GM23338 (cell line): Measurements from ENCODE around the gene SMIM7. TPM values are rescaled to one million over a fixed set of nuclear protein-coding genes. Genes with fewer than 3 reads are reported as not detected.

Experiments
- ATAC-seq: fragments of 200-7000 bp; cut with Tn5 transposase; 3 replicates; pipeline ENCODE4 v1.9.1; 2020
- DNase-seq: peaks from one replicate; pipeline ENCODE4 v3.0.0-alpha.2; 2015; ENCODE audit warnings: low spot score
- H2AFZ ChIP-seq: fragments of 200-600 bp; sonication (generic); 2 replicates; pipeline ENCODE4 v1.8.0; 2016; ENCODE audit warnings: antibody characterized with exemption, mild to moderate bottlenecking, moderate library complexity
- H3F3A ChIP-seq: fragments of 200-600 bp; sonication (generic); replicated peaks from 2 replicates; pipeline ENCODE4 v1.8.0; 2017; ENCODE audit warnings: antibody characterized with exemption, mixed run types, low read depth
- H3K27ac ChIP-seq: fragments of 200-600 bp; sonication (generic); 2 replicates; pipeline ENCODE4 v1.6.1; 2016; ENCODE audit warnings: low read depth
- H3K27me3 ChIP-seq: fragments of 200-600 bp; sonication (generic); 2 replicates; pipeline ENCODE4 v1.8.0; 2016; ENCODE audit warnings: mild to moderate bottlenecking, mixed run types, moderate library complexity; ENCODE audit not compliant: insufficient read depth
- H3K36me3 ChIP-seq: fragments of 200-600 bp; sonication (generic); 2 replicates; pipeline ENCODE4 v1.8.0; 2016; ENCODE audit warnings: mild to moderate bottlenecking; ENCODE audit not compliant: insufficient read depth
- H3K4me1 ChIP-seq: fragments of 200-600 bp; sonication (generic); 2 replicates; pipeline ENCODE4 v1.8.0; 2016; ENCODE audit warnings: mild to moderate bottlenecking, moderate library complexity; ENCODE audit not compliant: insufficient read depth
- H3K4me2 ChIP-seq: fragments of 200-600 bp; sonication (generic); 2 replicates; pipeline ENCODE4 v1.7.1; 2017; ENCODE audit warnings: mixed run types
- H3K4me3 ChIP-seq: fragments of 200-600 bp; sonication (generic); 2 replicates; pipeline ENCODE4 v1.6.1; 2016; ENCODE audit warnings: mixed run types
- H3K79me2 ChIP-seq: fragments of 200-600 bp; sonication (generic); replicated peaks from 2 replicates; pipeline ENCODE4 v1.8.0; 2017; ENCODE audit warnings: mild to moderate bottlenecking; ENCODE audit not compliant: insufficient read depth
- H3K9me2 ChIP-seq: fragments of 200-600 bp; sonication (generic); 2 replicates; pipeline ENCODE4 v1.8.0; 2017; ENCODE audit not compliant: insufficient read depth
- H4K20me1 ChIP-seq: fragments of 200-600 bp; sonication (generic); replicated peaks from 2 replicates; pipeline ENCODE4 v1.8.0; 2017; ENCODE audit warnings: mild to moderate bottlenecking; ENCODE audit not compliant: insufficient read depth
- H3K27ac Mint-ChIP-seq: 2 replicates; pipeline ENCODE4 v1.8.0; 2020; ENCODE audit warnings: inconsistent platforms, mild to moderate bottlenecking, moderate library complexity, mixed read lengths
- H3K27me3 Mint-ChIP-seq: 3 replicates; pipeline ENCODE4 v1.8.0; 2022; ENCODE audit warnings: low read depth, mild to moderate bottlenecking, moderate library complexity, mixed read lengths, inconsistent platforms; ENCODE audit not compliant: insufficient read depth, poor library complexity
- H3K36me3 Mint-ChIP-seq: 3 replicates; pipeline ENCODE4 v1.8.0; 2021; ENCODE audit warnings: low read depth, mild to moderate bottlenecking, inconsistent platforms, moderate library complexity, mixed read lengths
- H3K4me1 Mint-ChIP-seq: 3 replicates; pipeline ENCODE4 v1.8.0; 2020; ENCODE audit warnings: mild to moderate bottlenecking, inconsistent platforms, mixed read lengths
- H3K4me3 Mint-ChIP-seq: 3 replicates; pipeline ENCODE4 v1.8.0; 2021; ENCODE audit warnings: moderate library complexity, mild to moderate bottlenecking, inconsistent platforms, mixed read lengths
- H3K9me3 Mint-ChIP-seq: 3 replicates; pipeline ENCODE4 v1.8.0; 2020; ENCODE audit warnings: moderate library complexity, mild to moderate bottlenecking, inconsistent platforms, mixed read lengths
- CREB1 ChIP-seq: fragments of 250-450 bp; sonication (Bioruptor Pico); IDR thresholded peaks from 2 replicates; pipeline ENCODE4 v1.5.0; 2020; ENCODE audit warnings: low read depth, mild to moderate bottlenecking, moderate library complexity
- EZH2 ChIP-seq: fragments of 200-600 bp; sonication (generic); IDR thresholded peaks from one replicate; pipeline ENCODE4 v1.8.0; 2017; ENCODE audit warnings: antibody characterized with exemption, mild to moderate bottlenecking, low read depth; ENCODE audit not compliant: unreplicated experiment
- EZH2phosphoT487 ChIP-seq: fragments of 200-600 bp; sonication (generic); IDR thresholded peaks from one replicate; pipeline ENCODE4 v1.8.1; 2018; ENCODE audit warnings: antibody characterized with exemption; ENCODE audit not compliant: unreplicated experiment
- JUNB ChIP-seq: IDR thresholded peaks from one replicate; pipeline ENCODE4 v1.6.1; 2016; ENCODE audit warnings: antibody characterized with exemption; ENCODE audit not compliant: unreplicated experiment
- NANOG ChIP-seq: IDR thresholded peaks from 2 replicates; pipeline ENCODE4 v1.6.1; 2016; ENCODE audit warnings: antibody characterized with exemption, borderline replicate concordance
- POLR2AphosphoS5 ChIP-seq: IDR thresholded peaks from 2 replicates; pipeline ENCODE4 v1.6.1; 2016; ENCODE audit warnings: antibody characterized with exemption, low read depth
- STAT1 ChIP-seq: IDR thresholded peaks from one replicate; pipeline ENCODE4 v1.6.1; 2016; ENCODE audit warnings: antibody characterized with exemption; ENCODE audit not compliant: unreplicated experiment
- ZNF114 ChIP-seq: fragments of 250-450 bp; sonication (Bioruptor Pico); IDR thresholded peaks from 2 replicates; pipeline ENCODE4 v1.5.0; 2020; ENCODE audit warnings: mild to moderate bottlenecking, moderate library complexity
- ZNF331 ChIP-seq: fragments of 250-450 bp; sonication (Bioruptor Pico); IDR thresholded peaks from 2 replicates; pipeline ENCODE4 v1.5.0; 2020; ENCODE audit warnings: low read depth, mild to moderate bottlenecking, moderate library complexity
- polyA plus RNA-seq: library from polyadenylated mRNA; unstranded; fragments of >200 nt; fragmentation: Nextera tagmentation; extraction: Ambion mirVana; gene quantifications from 2 replicates; pipeline ENCODE4 v1.2.1, GENCODE V29; 2016
- total RNA-seq: library from RNA; depleted of rRNA; stranded (reverse); fragments of >200 nt; shearing (Covaris generic); gene quantifications from 2 replicates; pipeline ENCODE4 v1.2.3, GENCODE V29; 2014
- TF ChIP-seq, protein P1 (sequence below), 2 experiments: fragments of 200-600 bp in 1 of 2; sonication (generic) in 1 of 2; conservative IDR thresholded peaks; 2 replicates each; pipeline versions ENCODE4 v1.5.1 to v1.6.1; 2016 to 2017; ENCODE audit warnings: antibody characterized with exemption in 2 of 2, low read depth in 2 of 2, mild to moderate bottlenecking in 2 of 2, moderate library complexity in 1 of 2
- TF ChIP-seq, protein P2 (sequence below): fragments of 250-450 bp; sonication (Bioruptor Pico); IDR thresholded peaks from 2 replicates; pipeline ENCODE4 v1.5.0; 2020; ENCODE audit warnings: mild to moderate bottlenecking, moderate library complexity
- TF ChIP-seq, protein P3 (sequence below): IDR thresholded peaks from one replicate; pipeline ENCODE4 v1.6.1; 2018; ENCODE audit warnings: antibody characterized with exemption; ENCODE audit not compliant: unreplicated experiment
- TF ChIP-seq, protein P4 (sequence below): IDR thresholded peaks from 2 replicates; pipeline ENCODE4 v1.6.1; 2016; ENCODE audit warnings: antibody characterized with exemption

The SMIM7 gene
- total and polyA plus RNA-seq, 2 experiments from 2014 or later = 81.7 to 84.5 TPM

DNA sequence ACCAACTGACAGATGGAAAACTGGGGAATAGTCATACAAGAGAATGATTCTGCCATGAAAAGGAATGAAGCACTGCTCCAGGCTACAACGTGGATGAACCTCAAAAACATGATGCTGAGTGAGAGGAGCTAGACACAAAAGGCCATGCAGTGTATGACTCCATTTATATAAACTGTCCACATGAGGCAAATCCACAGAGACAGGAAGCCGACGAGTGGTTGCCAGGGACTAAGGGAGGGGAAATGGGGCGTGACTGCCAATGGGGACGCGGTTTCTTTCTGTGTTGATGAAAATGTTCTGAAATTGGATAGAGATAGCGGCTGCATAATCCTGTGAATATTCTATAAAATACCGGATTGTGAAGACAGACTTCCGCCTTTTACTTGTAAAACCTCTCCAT, 10.2 kb downstream of the SMIM7 start:
- Histone ChIP-seq H3K4me3 (no peak overlapping the region), H4K20me1 (peaks cover 24% of the 10 kb centered on the region), H3K79me2 (peaks cover 28% of the 10 kb centered on the region), H3K27ac (no peak overlapping the region), H3K27me3 (no peaks in the 10 kb centered on the region), H3K36me3 (peaks cover 38% of the 10 kb centered on the region), H3K9me2 (no peaks in the 10 kb centered on the region), H2AFZ (no peak overlapping the region), H3F3A (peaks cover 3% of the 10 kb centered on the region; the same call in 1 of the 2 replicates), H3K4me2 (no peak overlapping the region), H3K4me1 (no peaks in the 10 kb centered on the region)
- ATAC-seq = no peak
- DNase-seq = no peak
- H3K9me3 Mint-ChIP-seq = no peaks in the 10 kb centered on the region; the same call in 2 of the 3 replicates
- H3K4me3 Mint-ChIP-seq = no peak overlapping the region
- no peaks in the 10 kb centered on the region for H3K4me1 Mint-ChIP-seq
- peaks cover 3% of the 10 kb centered on the region for H3K27me3 Mint-ChIP-seq
- H3K36me3 Mint-ChIP-seq = peaks cover 81% of the 10 kb centered on the region
- no peak overlapping the region for H3K27ac Mint-ChIP-seq
- TF ChIP-seq, protein P1, sequence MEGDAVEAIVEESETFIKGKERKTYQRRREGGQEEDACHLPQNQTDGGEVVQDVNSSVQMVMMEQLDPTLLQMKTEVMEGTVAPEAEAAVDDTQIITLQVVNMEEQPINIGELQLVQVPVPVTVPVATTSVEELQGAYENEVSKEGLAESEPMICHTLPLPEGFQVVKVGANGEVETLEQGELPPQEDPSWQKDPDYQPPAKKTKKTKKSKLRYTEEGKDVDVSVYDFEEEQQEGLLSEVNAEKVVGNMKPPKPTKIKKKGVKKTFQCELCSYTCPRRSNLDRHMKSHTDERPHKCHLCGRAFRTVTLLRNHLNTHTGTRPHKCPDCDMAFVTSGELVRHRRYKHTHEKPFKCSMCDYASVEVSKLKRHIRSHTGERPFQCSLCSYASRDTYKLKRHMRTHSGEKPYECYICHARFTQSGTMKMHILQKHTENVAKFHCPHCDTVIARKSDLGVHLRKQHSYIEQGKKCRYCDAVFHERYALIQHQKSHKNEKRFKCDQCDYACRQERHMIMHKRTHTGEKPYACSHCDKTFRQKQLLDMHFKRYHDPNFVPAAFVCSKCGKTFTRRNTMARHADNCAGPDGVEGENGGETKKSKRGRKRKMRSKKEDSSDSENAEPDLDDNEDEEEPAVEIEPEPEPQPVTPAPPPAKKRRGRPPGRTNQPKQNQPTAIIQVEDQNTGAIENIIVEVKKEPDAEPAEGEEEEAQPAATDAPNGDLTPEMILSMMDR (conservative IDR thresholded peaks at IDR 0.05; ENCODE audit: low read depth in 2 of 2) = no peak
- TF ChIP-seq, protein P2, sequence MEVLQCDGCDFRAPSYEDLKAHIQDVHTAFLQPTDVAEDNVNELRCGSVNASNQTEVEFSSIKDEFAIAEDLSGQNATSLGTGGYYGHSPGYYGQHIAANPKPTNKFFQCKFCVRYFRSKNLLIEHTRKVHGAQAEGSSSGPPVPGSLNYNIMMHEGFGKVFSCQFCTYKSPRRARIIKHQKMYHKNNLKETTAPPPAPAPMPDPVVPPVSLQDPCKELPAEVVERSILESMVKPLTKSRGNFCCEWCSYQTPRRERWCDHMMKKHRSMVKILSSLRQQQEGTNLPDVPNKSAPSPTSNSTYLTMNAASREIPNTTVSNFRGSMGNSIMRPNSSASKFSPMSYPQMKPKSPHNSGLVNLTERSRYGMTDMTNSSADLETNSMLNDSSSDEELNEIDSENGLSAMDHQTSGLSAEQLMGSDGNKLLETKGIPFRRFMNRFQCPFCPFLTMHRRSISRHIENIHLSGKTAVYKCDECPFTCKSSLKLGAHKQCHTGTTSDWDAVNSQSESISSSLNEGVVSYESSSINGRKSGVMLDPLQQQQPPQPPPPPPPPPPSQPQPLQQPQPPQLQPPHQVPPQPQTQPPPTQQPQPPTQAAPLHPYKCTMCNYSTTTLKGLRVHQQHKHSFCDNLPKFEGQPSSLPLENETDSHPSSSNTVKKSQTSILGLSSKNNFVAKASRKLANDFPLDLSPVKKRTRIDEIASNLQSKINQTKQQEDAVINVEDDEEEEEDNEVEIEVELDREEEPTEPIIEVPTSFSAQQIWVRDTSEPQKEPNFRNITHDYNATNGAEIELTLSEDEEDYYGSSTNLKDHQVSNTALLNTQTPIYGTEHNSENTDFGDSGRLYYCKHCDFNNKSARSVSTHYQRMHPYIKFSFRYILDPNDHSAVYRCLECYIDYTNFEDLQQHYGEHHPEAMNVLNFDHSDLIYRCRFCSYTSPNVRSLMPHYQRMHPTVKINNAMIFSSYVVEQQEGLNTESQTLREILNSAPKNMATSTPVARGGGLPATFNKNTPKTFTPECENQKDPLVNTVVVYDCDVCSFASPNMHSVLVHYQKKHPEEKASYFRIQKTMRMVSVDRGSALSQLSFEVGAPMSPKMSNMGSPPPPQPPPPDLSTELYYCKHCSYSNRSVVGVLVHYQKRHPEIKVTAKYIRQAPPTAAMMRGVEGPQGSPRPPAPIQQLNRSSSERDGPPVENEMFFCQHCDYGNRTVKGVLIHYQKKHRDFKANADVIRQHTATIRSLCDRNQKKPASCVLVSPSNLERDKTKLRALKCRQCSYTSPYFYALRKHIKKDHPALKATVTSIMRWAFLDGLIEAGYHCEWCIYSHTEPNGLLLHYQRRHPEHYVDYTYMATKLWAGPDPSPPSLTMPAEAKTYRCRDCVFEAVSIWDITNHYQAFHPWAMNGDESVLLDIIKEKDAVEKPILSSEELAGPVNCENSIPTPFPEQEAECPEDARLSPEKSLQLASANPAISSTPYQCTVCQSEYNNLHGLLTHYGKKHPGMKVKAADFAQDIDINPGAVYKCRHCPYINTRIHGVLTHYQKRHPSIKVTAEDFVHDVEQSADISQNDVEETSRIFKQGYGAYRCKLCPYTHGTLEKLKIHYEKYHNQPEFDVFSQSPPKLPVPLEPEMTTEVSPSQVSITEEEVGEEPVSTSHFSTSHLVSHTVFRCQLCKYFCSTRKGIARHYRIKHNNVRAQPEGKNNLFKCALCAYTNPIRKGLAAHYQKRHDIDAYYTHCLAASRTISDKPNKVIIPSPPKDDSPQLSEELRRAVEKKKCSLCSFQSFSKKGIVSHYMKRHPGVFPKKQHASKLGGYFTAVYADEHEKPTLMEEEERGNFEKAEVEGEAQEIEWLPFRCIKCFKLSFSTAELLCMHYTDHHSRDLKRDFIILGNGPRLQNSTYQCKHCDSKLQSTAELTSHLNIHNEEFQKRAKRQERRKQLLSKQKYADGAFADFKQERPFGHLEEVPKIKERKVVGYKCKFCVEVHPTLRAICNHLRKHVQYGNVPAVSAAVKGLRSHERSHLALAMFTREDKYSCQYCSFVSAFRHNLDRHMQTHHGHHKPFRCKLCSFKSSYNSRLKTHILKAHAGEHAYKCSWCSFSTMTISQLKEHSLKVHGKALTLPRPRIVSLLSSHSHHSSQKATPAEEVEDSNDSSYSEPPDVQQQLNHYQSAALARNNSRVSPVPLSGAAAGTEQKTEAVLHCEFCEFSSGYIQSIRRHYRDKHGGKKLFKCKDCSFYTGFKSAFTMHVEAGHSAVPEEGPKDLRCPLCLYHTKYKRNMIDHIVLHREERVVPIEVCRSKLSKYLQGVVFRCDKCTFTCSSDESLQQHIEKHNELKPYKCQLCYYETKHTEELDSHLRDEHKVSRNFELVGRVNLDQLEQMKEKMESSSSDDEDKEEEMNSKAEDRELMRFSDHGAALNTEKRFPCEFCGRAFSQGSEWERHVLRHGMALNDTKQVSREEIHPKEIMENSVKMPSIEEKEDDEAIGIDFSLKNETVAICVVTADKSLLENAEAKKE (CRISPR knock-in tag) = no peak
- TF ChIP-seq, protein P3, sequence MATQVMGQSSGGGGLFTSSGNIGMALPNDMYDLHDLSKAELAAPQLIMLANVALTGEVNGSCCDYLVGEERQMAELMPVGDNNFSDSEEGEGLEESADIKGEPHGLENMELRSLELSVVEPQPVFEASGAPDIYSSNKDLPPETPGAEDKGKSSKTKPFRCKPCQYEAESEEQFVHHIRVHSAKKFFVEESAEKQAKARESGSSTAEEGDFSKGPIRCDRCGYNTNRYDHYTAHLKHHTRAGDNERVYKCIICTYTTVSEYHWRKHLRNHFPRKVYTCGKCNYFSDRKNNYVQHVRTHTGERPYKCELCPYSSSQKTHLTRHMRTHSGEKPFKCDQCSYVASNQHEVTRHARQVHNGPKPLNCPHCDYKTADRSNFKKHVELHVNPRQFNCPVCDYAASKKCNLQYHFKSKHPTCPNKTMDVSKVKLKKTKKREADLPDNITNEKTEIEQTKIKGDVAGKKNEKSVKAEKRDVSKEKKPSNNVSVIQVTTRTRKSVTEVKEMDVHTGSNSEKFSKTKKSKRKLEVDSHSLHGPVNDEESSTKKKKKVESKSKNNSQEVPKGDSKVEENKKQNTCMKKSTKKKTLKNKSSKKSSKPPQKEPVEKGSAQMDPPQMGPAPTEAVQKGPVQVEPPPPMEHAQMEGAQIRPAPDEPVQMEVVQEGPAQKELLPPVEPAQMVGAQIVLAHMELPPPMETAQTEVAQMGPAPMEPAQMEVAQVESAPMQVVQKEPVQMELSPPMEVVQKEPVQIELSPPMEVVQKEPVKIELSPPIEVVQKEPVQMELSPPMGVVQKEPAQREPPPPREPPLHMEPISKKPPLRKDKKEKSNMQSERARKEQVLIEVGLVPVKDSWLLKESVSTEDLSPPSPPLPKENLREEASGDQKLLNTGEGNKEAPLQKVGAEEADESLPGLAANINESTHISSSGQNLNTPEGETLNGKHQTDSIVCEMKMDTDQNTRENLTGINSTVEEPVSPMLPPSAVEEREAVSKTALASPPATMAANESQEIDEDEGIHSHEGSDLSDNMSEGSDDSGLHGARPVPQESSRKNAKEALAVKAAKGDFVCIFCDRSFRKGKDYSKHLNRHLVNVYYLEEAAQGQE = no peak
- no peak for TF ChIP-seq NANOG
- TF ChIP-seq POLR2AphosphoS5 = no peak
- TF ChIP-seq ZNF114 (CRISPR knock-in tag) = no peak
- TF ChIP-seq EZH2 = no peak
- TF ChIP-seq CREB1 (CRISPR knock-in tag) = no peak
- no peak for TF ChIP-seq EZH2phosphoT487
- TF ChIP-seq STAT1 = no peak
- no peak for TF ChIP-seq JUNB
- TF ChIP-seq ZNF331 (CRISPR knock-in tag) = no peak
- TF ChIP-seq, protein P4, sequence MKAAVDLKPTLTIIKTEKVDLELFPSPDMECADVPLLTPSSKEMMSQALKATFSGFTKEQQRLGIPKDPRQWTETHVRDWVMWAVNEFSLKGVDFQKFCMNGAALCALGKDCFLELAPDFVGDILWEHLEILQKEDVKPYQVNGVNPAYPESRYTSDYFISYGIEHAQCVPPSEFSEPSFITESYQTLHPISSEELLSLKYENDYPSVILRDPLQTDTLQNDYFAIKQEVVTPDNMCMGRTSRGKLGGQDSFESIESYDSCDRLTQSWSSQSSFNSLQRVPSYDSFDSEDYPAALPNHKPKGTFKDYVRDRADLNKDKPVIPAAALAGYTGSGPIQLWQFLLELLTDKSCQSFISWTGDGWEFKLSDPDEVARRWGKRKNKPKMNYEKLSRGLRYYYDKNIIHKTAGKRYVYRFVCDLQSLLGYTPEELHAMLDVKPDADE = no peak
